Urinary bladder (tissue), 4 donors: ENCODE results near the gene AP4M1. TPM values are rescaled to one million over a fixed set of nuclear protein-coding genes. Genes with fewer than 3 reads are reported as not detected.
A peak's percentile ranks its signal among the peaks of the same experiment; 100 is the strongest.
"Not testable (repeated sequence)": the region's sequence is repeated elsewhere in the genome, so short reads cannot be mapped to it uniquely, and the experiment has no call there.

Source experiments
- DNase-seq: peaks from one replicate; pipeline ENCODE4 v3.0.0-alpha.2; 2015; ENCODE audit errors: extremely low spot score
- H3K27ac ChIP-seq: one replicate; pipeline ENCODE4 v1.5.1; 2013; ENCODE audit warnings: low read depth, mild to moderate bottlenecking, moderate library complexity
- H3K36me3 ChIP-seq: one replicate; pipeline ENCODE4 v1.6.1; 2013; ENCODE audit warnings: mild to moderate bottlenecking, moderate library complexity; ENCODE audit not compliant: insufficient read depth
- H3K4me1 ChIP-seq: one replicate; pipeline ENCODE4 v1.6.1; 2013; ENCODE audit warnings: mild to moderate bottlenecking, moderate library complexity; ENCODE audit not compliant: insufficient read depth
- H3K4me3 ChIP-seq: one replicate; pipeline ENCODE4 v1.5.1; 2013; ENCODE audit warnings: low read depth, low read length
- WGBS: extraction: QIAGEN DNeasy Blood & Tissue Kit; methylation state at CpG from one replicate; pipeline ENCODE4 v1.1.7; 2013; 5-methylcytosine and 5-hydroxymethylcytosine counted together
- polyA plus RNA-seq: library from polyadenylated mRNA; stranded (reverse); fragments of 200-250 nt; gene quantifications from one replicate; pipeline ENCODE4 v1.2.3, GENCODE V29; 2013
- total RNA-seq: library from RNA; depleted of rRNA; stranded (reverse); fragments of >200 nt; gene quantifications from one replicate; pipeline ENCODE4 v1.2.3, GENCODE V29; 2014
- donor health status: healthy with polysubstance abuse.
- donor health status: healthy.

The AP4M1 gene
- total and polyA plus RNA-seq, 2 donors: 13.9 to 23.9 TPM

DNA sequence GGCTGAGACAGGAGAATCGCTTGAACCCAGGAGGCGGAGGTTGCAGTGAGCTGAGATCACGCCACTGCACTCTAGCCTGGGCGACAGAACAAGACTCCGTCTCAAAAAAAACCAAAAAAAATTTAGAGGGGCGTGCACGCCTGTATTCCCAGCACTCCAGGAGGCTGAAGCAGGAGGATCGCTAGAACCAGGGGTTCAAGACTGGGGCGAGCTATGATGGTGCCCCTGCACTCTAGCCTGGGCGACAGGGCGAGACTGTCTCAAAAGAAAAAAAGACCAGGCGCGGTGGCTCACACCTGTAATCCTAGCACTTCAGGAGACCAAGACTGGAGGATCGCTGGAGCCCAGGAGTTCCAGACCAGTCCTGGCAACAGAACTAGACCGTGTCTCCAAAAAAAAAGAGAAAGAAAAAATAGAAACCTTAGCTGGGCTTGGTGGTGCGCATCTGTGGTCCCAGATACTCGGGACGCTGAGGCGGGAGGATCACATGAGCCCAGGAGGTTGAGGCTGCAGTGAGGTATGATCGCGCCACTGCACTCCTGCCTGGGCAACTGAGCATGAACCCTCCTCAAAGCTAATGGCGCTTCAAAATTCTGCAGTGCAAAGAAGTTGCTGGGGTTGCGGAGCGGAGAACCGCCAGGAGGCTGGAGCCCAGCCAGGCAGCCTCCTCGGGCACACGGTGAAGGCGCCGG, 24.9 kb downstream of the AP4M1 start:
- H3K36me3 ChIP-seq: no peaks in the 10 kb centered on the region
- H3K4me3 ChIP-seq: peak overlapping the region; percentile 75
- H3K4me1 ChIP-seq: no peaks in the 10 kb centered on the region
- peak overlapping the region; percentile 94 for H3K27ac ChIP-seq
- 12% methylated on average over 29 of the region's 29 CpGs for WGBS
- DNase-seq: no peak

DNA sequence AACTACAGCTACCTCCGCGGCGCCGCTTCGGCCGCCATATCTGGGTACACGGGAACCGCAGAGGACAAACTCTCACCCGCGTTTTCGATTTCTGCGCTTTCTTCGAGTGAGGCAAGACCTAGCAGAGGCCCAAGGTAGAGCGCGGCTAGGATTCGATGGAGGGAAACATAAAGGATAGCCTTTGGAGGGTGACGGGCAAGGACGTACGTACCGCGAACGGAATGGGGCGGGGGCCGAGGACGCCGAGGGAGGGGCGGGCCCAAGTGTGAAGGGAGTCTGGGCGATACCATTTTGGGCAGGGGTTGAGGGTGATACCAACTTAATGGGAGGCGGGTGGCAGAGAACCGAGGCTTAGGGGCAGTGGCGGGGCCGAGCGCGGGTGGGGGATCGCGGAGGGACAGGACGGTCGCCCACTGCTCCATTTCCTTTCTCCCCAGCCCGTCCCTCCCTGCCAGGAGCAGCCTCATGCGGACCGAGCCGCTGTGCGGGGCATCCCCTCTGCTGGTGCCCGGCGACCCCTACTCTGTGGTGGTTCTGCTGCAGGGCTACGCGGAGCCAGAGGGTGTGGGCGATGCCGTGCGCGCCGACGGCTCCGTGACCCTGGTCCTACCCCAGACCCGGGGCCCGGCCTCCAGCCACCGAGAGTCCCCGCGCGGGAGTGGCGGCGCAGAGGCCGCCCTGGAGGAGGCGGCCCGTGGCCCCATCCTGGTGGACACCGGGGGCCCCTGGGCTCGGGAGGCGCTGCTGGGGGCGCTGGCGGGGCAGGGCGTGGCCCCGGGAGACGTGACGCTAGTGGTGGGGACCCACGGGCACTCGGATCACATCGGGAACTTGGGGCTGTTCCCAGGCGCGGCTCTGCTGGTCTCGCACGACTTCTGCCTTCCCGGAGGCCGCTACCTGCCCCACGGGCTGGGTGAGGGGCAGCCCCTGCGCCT, 25.8 kb downstream of the AP4M1 start, which contains the start of gene MBLAC1:
MBLAC1 (plus strand) TSS at position 37 of the 935 bp plus-strand sequence; CDS start at position 466, 429 bp downstream.
- under 1% methylated on average over 85 of the region's 85 CpGs for WGBS
- Histone ChIP-seq H3K27ac (peak within 1 kb of the TSS; percentile 94), H3K4me1 (no peaks in the 10 kb centered on the region), H3K4me3 (peak within 1 kb of the TSS; percentile 75), H3K36me3 (no peaks in the 10 kb centered on the region)
- peak; percentile 90 for DNase-seq

DNA sequence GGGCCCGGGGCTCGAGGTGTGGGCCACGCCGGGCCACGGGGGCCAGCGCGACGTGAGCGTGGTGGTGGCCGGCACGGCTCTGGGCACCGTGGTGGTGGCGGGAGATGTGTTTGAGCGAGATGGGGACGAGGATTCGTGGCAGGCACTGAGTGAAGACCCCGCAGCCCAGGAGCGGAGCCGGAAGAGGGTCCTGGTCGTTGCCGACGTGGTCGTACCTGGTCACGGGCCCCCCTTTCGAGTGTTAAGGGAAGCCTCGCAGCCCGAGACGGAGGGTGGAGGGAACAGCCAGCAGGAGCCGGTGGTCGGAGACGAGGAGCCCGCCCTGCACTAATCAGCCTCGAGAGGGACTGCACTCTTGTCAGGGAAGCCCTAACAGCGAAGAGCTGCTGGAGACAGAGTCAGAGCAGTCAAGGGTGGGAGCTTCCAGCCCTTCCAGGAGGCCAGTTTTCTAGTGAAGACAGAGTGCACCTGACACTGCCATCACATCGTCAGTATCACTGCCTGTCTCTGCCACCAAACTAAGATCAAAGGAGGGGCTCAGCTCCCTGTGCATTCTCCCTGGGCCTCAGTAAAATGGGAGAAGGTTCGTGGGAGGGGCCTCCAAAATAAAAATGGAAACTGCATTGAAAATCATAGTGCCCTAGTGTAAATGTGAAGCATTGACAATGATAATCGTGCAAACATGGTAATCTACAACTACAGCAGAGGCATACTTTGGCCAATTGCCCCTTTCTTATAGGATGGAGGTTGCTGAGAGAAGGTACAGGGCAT, 26.6 kb downstream of the AP4M1 start:
- DNase-seq: no peak
- 3% methylated on average over 37 of the region's 37 CpGs for WGBS
- H3K36me3 ChIP-seq: no peaks in the 10 kb centered on the region
- H3K4me1 ChIP-seq: no peaks in the 10 kb centered on the region
- peak overlapping the region; percentile 89 for H3K27ac ChIP-seq
- H3K4me3 ChIP-seq: peak overlapping the region; percentile 75

DNA sequence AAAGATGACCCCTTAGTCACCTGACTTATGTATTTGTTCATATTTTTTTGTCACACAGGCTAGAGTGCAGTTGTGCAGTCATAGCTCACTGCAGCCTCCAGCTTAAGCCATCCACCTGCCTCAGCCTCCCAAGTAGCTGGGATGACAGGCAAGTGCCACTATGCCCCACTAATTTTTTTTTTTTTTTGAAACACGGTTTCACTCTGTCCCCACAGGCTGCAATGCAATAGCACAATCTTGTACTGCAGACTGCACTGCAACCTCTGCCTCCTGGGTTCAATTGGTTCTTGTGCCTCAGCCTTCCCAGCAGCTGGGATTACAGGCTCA, 27.2 kb downstream of the AP4M1 start:
- H3K4me3 ChIP-seq: no peak overlapping the region
- no peak for DNase-seq
- H3K27ac ChIP-seq: no peak overlapping the region
- H3K4me1 ChIP-seq: no peaks in the 10 kb centered on the region
- WGBS: 61% methylated on average over 1 of the region's 1 CpG
- H3K36me3 ChIP-seq: no peaks in the 10 kb centered on the region

DNA sequence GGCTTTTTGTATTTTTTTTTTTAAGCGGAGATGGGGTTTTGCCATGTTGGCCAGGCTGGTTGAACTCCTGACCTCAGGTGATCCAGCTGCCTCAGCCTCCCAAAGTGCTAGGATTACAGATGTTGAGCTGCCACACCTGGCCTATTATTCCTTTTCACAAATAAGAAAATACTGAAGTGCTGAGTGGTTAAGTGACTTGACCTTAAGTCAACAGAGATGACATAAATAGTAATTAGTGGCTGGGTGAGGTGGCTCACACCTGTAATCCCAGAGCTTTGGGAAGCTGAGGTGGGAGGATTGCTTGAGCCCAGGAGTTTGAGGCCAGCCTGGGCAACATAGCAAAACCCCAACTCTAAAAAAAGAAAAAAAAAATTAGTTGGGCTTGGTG, 28.8 kb downstream of the AP4M1 start:
- DNase-seq, H3K36me3 ChIP-seq, H3K27ac ChIP-seq, H3K4me1 ChIP-seq, H3K4me3 ChIP-seq: not testable (repeated sequence)
- WGBS: 90% methylated on average over 1 of the region's 1 CpG

DNA sequence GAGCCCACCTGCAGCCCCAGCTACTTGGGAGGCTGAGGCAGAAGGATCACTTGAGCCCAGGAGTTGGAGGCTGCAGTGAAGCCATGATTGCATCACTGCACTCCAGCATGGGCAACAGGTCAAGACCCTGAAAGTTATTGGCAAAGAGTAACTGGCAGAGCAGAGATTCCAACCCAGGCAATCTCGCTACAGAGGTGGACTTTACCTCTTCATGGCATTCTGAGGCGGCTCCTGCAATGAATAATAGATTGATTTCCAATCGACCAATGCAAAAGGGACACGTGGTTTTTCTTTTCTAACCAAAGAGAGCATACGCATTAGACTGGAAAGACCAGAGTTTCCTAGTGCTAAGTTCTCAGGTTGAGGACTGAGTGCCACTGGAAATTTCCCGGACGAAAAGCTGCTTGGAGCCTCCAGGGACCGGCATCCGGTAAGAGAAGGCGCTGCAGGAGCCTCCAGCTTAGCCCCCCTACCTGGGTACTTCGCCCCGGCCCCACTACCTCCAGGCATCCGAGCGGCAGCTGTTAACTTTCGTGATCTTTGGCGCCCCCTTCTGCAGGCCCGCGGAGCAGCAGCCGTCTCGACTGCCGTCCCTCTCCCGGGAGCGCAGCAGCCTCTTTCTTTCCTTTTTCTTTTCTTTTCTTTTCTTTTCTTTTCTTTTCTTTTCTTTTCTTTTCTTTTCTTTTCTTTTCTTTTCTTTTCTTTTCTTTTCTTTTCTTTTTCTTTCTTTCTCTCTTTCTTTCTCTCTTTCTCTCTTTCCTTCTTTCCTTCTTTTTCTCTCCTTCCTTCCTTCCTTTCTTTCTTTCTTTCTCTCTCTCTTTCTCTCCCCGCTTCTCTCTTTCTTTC, 29.4 kb downstream of the AP4M1 start:
- Histone ChIP-seq H3K4me1 (no peaks in the 10 kb centered on the region), H3K4me3 (no peak overlapping the region), H3K27ac (no peak overlapping the region), H3K36me3 (no peaks in the 10 kb centered on the region)
- 12% methylated on average over 24 of the region's 24 CpGs for WGBS
- no peak for DNase-seq

DNA sequence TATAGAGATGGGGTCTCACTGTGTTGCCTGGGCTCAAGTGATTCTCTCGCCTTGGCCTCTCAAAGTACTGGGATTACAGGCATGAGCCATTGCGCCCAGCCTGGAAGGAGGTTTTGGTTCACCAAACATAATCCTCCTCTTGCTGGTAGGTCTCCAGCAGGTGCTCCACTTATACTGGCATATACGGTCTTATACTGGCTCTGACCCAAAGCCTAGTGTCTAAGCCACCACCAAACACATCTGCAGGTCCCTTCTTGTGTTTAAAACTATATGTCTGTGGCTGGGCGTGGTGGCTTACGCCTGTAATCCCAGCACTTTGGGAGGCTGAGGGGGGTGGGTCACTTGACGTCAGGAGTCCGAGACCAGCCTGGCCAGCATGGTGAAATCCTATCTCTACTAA, 30.7 kb downstream of the AP4M1 start:
- H3K4me3 ChIP-seq: no peak overlapping the region
- no peaks in the 10 kb centered on the region for H3K36me3 ChIP-seq
- WGBS: 61% methylated on average over 7 of the region's 7 CpGs
- H3K4me1 ChIP-seq: no peaks in the 10 kb centered on the region
- no peak for DNase-seq
- no peak overlapping the region for H3K27ac ChIP-seq

DNA sequence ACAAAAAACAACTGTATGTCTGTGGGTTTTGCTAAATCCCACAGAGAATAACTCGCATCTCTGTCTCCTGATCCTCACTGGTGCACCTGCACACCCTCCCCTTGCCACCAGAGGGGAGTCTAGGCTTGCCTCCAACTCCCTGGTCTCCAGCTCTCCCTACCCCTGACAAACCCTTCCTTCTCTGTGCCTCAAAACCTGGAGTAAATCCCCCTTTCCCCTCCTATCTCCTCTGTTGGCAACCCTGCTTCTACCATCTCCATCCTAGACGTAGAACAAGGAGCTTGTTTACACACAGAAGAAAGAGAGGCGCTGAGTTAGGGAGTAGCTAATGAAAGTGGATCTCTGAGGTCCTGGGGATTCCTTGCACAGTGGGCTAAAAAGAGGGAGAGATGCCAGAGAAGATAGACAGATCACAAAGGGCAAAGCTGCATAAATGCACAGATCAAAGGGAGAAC, 31.3 kb downstream of the AP4M1 start:
- 10% methylated on average over 3 of the region's 3 CpGs for WGBS
- DNase-seq: no peak
- no peak overlapping the region for H3K27ac ChIP-seq
- no peak overlapping the region for H3K4me3 ChIP-seq
- H3K36me3 ChIP-seq: no peaks in the 10 kb centered on the region
- H3K4me1 ChIP-seq: no peaks in the 10 kb centered on the region

DNA sequence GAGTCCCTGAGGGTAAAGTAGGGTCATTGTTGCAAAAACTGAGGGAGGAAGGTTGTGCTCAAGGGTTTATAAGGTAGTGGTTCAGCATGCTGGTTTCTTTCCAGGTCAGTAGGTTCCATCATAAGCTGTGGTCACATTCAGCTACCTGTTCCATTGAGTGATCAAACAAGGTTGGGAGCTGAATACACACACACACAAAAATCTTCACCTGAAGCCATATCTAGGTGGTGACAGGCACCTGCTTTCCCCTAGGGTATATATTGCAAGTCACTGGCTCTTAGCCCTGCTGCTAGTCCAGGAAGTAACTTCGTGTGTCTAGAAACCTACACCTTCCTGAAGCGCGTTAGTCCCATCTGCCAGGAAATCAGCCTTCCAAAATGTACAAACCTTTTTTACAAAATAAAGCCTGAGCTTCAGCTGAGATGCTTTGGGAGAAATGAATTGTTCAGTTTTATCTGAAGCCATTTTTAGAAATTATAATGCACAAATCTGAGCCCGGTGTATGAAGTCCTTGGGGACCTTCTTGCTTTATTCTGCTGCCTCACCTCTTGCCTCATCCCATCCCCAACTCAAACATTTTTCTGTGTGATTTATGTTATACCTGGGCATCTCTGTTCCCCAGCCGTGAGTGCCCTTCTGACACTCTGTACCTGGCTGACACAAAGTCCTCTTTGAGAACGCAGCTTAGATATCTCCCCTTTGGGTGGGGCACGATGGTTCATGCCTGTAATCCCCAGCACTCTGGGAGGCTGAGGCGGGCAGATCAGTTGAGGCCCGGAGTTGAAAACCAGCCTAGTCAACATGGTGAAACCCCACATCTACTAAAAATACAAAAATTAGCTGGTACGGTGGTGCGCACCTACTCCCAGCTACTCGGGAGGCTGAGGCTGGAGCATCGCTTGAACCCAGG, 36.7 kb downstream of the AP4M1 start:
- Histone ChIP-seq H3K4me1 (no peaks in the 10 kb centered on the region), H3K36me3 (no peaks in the 10 kb centered on the region), H3K27ac (no peak overlapping the region), H3K4me3 (no peak overlapping the region)
- no peak for DNase-seq
- 83% methylated on average over 13 of the region's 13 CpGs for WGBS

DNA sequence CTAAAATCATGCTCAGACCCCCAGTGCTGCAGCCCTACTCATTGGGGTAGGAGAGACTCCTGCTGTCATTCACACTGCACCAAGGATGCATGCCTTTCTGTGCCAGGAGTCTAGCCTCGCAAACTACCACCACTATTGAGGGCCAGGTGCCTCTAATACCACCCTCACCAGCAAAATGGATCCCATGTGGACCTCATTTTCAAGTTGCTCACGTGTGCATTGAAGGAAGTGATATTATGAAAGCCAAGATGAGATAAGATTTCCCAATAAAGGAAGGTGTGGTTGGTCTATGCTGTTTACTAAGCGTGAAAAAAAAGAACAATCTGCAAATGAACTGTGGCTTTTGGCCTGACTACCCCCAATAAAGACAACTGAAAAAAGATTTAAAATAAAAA, 40.1 kb downstream of the AP4M1 start:
- whole genome bisulfite sequencing: 56% methylated on average over 3 of the region's 3 CpGs
- no peaks in the 10 kb centered on the region for H3K4me1 ChIP-seq
- H3K4me3 ChIP-seq: no peak overlapping the region

DNA sequence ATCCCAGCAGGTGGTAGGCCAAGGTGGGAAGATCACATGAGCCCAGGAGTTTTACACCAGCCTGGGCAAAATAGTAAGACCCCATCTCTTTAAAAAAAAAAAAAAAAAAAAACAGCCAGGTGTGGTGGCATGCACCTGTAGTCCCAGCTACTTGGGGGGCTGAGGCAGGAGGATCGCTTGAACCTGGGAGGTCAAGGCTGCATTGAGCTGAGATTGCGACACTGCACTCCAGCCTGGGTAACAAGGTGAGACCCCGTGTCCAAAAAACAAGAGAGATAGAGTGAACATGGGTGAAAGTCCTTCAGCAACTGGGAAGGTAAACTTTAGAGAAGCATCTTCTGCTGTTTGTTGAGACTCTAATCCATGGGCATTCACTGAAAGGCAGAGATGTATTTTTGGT, 41.0 kb downstream of the AP4M1 start:
- H3K4me1 ChIP-seq: no peaks in the 10 kb centered on the region
- H3K4me3 ChIP-seq: no peak overlapping the region
- WGBS: 94% methylated on average over 3 of the region's 3 CpGs
- no peak for DNase-seq
- no peaks in the 10 kb centered on the region for H3K36me3 ChIP-seq
- H3K27ac ChIP-seq: no peak overlapping the region

More for the DNA sequence above, 40.1 kb downstream of the AP4M1 start:
- no peak overlapping the region for H3K27ac ChIP-seq
- H3K36me3 ChIP-seq: no peaks in the 10 kb centered on the region
- no peak for DNase-seq

DNA sequence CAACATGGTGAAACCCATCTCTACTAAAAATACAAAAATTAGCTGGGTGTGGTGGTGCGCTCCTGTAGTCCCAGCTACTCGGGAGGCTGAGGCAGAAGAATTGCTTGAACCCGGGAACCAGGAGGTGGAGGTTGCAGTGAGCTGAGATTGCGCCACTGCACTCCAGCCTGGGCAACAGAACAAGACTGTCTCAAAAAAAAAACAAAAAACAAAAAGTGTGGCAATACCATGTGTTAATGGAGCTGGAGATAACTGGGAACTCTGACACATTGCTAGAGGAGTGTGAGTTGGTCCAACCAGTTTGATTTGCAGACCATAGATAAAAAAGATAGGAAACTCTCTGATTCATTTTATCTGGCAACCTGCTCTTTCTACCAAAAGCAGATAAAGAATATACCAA, 44.9 kb downstream of the AP4M1 start:
- H3K4me3 ChIP-seq: not testable (repeated sequence)
- 90% methylated on average over 4 of the region's 4 CpGs for WGBS

More for the DNA sequence above, 44.9 kb downstream of the AP4M1 start:
- H3K36me3 ChIP-seq, H3K27ac ChIP-seq, H3K4me1 ChIP-seq, DNase-seq: not testable (repeated sequence)
